ENCODE data around the gene HOXA5. TPM values are rescaled to one million over a fixed set of nuclear protein-coding genes. Genes with fewer than 3 reads are reported as not detected.

HOXA5 gene
- total RNA-seq, 1 experiment from 2014 or later: 10.6 TPM

DNA sequence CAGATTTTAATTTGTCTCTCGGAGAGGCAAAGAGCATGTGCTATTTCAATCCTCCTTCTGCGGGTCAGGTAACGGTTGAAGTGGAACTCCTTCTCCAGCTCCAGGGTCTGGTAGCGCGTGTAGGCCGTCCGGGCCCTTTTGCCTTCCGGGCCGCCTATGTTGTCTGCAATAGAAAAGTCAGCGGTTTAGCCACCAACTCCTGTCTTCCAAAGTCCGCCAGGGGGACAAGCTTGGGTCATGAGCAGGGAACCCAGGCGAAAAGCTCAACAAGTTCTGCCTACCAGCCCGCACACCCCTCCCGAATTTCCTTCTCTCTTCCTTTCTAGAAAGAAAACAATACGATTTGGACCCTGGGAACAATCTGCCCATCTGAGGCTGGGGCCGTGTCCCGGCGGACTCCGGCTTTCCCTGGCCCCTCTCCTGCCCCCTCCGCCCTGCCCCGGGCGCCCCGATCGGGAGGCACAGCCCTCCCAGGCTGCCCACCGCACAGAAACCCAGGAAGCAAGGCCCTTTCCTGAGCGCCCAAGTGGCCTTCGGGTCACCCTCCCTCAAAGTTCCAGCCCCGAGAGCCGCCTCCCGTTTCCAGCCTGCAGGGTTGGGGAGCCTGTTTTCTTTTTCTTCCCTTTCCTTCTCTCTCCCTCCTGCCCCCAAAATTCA lies 1.4 kb downstream of the HOXA5 start:
- H3K27me3 Mint-ChIP-seq (ENCODE audit: unreplicated experiment): no peaks in the 10 kb centered on the region
- intact Hi-C loops (cut with micrococcal nuclease; ENCODE audit: unreplicated experiment): no loop called here

DNA sequence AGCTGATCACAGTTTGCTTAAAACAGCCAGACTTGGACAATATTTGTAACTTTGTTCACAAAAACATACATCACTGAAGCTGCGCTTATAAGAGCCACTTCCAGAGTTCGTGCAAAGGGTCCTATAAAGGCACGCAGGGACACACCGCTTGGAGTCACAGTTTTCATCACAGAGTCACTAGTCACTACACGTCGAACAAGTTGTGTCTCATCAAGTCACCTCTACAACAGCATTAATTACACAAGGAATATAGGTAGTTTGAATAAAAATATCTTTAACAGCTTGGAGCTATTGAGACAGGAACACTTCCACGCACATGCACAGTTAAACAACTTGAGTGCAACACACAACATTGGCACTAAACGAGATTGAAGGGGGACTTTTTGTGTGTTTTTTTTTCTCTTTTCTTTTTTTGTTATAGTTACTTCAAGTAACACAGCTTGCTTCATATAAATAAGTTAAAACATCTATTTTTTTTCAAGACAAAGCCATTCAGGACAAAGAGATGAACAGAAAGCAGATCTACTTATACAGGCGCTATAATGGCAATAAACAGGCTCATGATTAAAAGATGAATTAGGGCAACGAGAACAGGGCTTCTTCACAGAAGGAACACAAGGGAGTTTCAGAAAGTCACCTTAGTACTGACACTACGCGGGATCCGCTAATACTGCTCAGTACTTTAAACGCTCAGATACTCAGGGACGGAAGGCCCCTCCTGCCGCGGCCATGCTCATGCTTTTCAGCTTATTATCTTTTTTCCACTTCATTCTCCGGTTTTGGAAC lies 2.2 kb downstream of the HOXA5 start:
- intact Hi-C loops (cut with micrococcal nuclease; ENCODE audit: unreplicated experiment): no loop called here
- TF ChIP-seq, protein P1, sequence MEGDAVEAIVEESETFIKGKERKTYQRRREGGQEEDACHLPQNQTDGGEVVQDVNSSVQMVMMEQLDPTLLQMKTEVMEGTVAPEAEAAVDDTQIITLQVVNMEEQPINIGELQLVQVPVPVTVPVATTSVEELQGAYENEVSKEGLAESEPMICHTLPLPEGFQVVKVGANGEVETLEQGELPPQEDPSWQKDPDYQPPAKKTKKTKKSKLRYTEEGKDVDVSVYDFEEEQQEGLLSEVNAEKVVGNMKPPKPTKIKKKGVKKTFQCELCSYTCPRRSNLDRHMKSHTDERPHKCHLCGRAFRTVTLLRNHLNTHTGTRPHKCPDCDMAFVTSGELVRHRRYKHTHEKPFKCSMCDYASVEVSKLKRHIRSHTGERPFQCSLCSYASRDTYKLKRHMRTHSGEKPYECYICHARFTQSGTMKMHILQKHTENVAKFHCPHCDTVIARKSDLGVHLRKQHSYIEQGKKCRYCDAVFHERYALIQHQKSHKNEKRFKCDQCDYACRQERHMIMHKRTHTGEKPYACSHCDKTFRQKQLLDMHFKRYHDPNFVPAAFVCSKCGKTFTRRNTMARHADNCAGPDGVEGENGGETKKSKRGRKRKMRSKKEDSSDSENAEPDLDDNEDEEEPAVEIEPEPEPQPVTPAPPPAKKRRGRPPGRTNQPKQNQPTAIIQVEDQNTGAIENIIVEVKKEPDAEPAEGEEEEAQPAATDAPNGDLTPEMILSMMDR (IDR thresholded peaks at IDR 0.05; ENCODE audit: unreplicated experiment): no peak
- no peaks in the 10 kb centered on the region for H3K36me3 Mint-ChIP-seq (ENCODE audit: insufficient read depth, unreplicated experiment)
- no peak overlapping the region for H3K4me3 Mint-ChIP-seq (ENCODE audit: low read depth, unreplicated experiment)
- H3K9me3 Mint-ChIP-seq (ENCODE audit: low read depth, unreplicated experiment): no peaks in the 10 kb centered on the region
- BruUV-seq (replicated peaks): no TSS peak
- H3K4me1 Mint-ChIP-seq (ENCODE audit: low read depth, unreplicated experiment): peaks cover 13% of the 10 kb centered on the region
- H3K27me3 Mint-ChIP-seq (ENCODE audit: unreplicated experiment): no peaks in the 10 kb centered on the region
- H3K27ac Mint-ChIP-seq (ENCODE audit: unreplicated experiment): no peak overlapping the region
- no peak for DNase-seq
- CTCF ChIA-PET: interaction anchor here (0.6 to 0.7 kb wide), 2 partner anchors 89 to 358 kb away, joined by 5 to 6 read pairs; no protein-coding TSS in a partner anchor

More for the DNA sequence above, 1.4 kb downstream of the HOXA5 start:
- H3K27ac Mint-ChIP-seq (ENCODE audit: unreplicated experiment): no peak overlapping the region
- no peaks in the 10 kb centered on the region for H3K36me3 Mint-ChIP-seq (ENCODE audit: insufficient read depth, unreplicated experiment)
- BruUV-seq (replicated peaks): no TSS peak
- no peak for DNase-seq
- H3K9me3 Mint-ChIP-seq (ENCODE audit: low read depth, unreplicated experiment): no peaks in the 10 kb centered on the region
- CTCF ChIA-PET: no interaction called here
- H3K4me3 Mint-ChIP-seq (ENCODE audit: low read depth, unreplicated experiment): no peak overlapping the region
- peaks cover 10% of the 10 kb centered on the region for H3K4me1 Mint-ChIP-seq (ENCODE audit: low read depth, unreplicated experiment)
- TF ChIP-seq, protein P1 (IDR thresholded peaks at IDR 0.05; ENCODE audit: unreplicated experiment): no peak

DNA sequence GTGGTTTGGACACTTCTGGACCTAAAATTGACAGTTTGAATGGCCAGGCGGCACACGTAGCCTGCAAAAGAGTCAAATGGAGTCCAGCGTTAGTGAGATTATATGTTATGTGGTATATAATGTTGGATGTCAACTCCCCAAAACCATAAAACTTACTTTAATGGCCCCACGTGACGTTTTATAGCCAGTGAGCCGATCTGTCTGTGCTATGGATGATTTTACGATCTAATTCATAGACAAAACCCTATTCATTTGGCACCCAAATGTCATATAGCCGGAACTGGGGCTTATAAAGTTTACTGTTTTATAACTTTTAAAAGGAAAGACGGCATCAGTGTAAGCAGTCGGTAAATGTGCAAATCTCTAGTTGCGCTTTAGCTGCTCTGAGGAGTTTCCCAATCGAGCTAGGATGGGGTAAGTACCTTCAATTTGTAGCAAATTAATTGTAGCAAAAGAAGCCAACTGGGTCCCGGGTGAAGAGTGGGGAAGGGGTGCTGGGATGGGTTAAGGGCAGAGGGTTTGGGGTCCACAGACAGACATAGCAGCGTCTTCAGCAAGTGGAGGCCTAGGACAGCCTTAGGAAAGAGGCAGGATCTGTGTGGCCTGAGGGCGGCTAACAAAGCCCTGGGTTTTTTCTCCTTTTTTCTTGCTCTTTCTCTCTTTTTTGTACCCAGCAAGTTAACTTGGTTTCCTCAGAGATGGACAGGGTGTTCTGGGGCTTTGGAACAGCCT lies 3.2 kb downstream of the HOXA5 start:
- Mint-ChIP-seq H3K27ac (ENCODE audit: unreplicated experiment) (no peak overlapping the region), H3K27me3 (ENCODE audit: unreplicated experiment) (no peaks in the 10 kb centered on the region), H3K9me3 (ENCODE audit: low read depth, unreplicated experiment) (no peaks in the 10 kb centered on the region), H3K4me3 (ENCODE audit: low read depth, unreplicated experiment) (no peak overlapping the region), H3K4me1 (ENCODE audit: low read depth, unreplicated experiment) (peaks cover 23% of the 10 kb centered on the region), H3K36me3 (ENCODE audit: insufficient read depth, unreplicated experiment) (peaks cover 4% of the 10 kb centered on the region)
- no peak for DNase-seq
- intact Hi-C loops (cut with micrococcal nuclease; ENCODE audit: unreplicated experiment): no loop called here
- CTCF ChIA-PET: interaction anchor here (0.7 kb wide), 1 partner anchor 88 kb away, joined by 6 read pairs; no protein-coding TSS in a partner anchor
- TF ChIP-seq, protein P1 (IDR thresholded peaks at IDR 0.05; ENCODE audit: unreplicated experiment): no peak
- no TSS peak for BruUV-seq (replicated peaks)

DNA sequence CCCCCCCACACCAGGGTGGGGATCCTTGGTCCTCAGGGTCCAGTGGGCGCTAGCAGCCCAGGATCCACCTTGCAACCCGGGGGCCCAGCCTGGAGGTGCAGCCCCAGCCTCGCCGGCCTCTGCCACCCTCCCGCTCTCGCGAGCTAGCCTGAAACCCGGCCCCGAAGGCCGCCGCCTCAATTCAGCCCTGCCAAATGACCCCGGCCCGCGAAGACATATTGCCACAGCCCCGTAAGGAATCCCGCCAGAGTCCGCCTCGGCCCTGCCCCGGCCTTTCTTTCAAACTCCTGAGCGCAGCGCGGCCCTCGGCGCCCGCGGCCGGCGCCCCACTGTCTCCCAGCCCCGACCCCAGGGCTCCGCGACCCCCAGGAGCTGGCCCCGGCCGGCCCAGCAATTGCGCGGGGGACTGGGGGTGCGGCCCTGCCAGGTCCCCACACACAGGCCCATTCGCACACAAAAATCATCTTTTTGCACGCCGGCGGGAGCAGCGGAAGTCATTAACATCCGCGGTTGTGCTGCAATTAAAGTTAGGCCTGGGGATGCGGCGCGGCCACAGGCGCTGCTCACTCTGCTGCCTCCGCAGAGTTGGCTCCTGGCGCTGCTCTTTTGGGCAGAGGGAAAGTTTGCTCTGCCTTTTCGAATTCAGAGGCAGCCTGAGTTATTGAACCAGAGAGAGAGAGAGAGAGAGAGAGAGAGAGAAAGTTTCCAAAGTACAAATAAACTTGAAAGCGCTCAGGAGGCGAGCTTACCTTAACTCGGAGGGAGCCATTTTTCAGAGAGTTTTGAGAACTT lies 4.0 kb downstream of the HOXA5 start:
- intact Hi-C loops (cut with micrococcal nuclease; ENCODE audit: unreplicated experiment): no loop called here
- peaks cover 31% of the 10 kb centered on the region for H3K4me1 Mint-ChIP-seq (ENCODE audit: low read depth, unreplicated experiment)
- DNase-seq: no peak
- H3K9me3 Mint-ChIP-seq (ENCODE audit: low read depth, unreplicated experiment): no peaks in the 10 kb centered on the region
- H3K27ac Mint-ChIP-seq (ENCODE audit: unreplicated experiment): no peak overlapping the region
- H3K27me3 Mint-ChIP-seq (ENCODE audit: unreplicated experiment): no peaks in the 10 kb centered on the region
- no TSS peak for BruUV-seq (replicated peaks)
- TF ChIP-seq, protein P1 (IDR thresholded peaks at IDR 0.05; ENCODE audit: unreplicated experiment): no peak
- peaks cover 4% of the 10 kb centered on the region for H3K36me3 Mint-ChIP-seq (ENCODE audit: insufficient read depth, unreplicated experiment)
- H3K4me3 Mint-ChIP-seq (ENCODE audit: low read depth, unreplicated experiment): no peak overlapping the region
- CTCF ChIA-PET: no interaction called here

Measured in Calu3 (cell line).